Sigmoid colon (tissue), 7 donors: Measurements from ENCODE around the gene SIPA1L3. TPM values are rescaled to one million over a fixed set of nuclear protein-coding genes. Genes with fewer than 3 reads are reported as not detected.

Experiments
- DNase-seq: peaks from one replicate; pipeline ENCODE4 v3.0.0-alpha.2; 2019
- H3K27ac ChIP-seq, 4 donors: fragments of 200-600 bp; sonication (generic); one replicate each; pipeline ENCODE4 v1.5.1; 2016 to 2019; ENCODE audit warnings: mild to moderate bottlenecking in 1 of 4
- H3K27me3 ChIP-seq, 3 donors: fragments of 200-600 bp; sonication (generic); one replicate each; pipeline ENCODE4 v1.5.1; 2019; ENCODE audit warnings: mild to moderate bottlenecking in 1 of 3
- H3K36me3 ChIP-seq, 4 donors: fragments of 200-600 bp; sonication (generic); one replicate each; pipeline ENCODE4 v1.5.1; 2016 to 2019
- H3K4me1 ChIP-seq, 4 donors: fragments of 200-600 bp; sonication (generic); one replicate each; pipeline ENCODE4 v1.5.1; 2017 to 2019
- H3K4me3 ChIP-seq, 4 donors: fragments of 200-600 bp; sonication (generic); one replicate each; pipeline ENCODE4 v1.5.1; 2017 to 2019; ENCODE audit warnings: mild to moderate bottlenecking in 2 of 4, moderate library complexity in 1 of 4
- H3K9me3 ChIP-seq, 4 donors: fragments of 200-600 bp in 3 of 4; sonication (generic) in 3 of 4; one replicate each; pipeline versions ENCODE4 v1.5.1 to v1.6.1; 2013 to 2019
- EP300 ChIP-seq, 4 donors: sonication (generic); formaldehyde crosslinking; IDR thresholded peaks; one replicate each; pipeline ENCODE4 v1.6.1; 2017; ENCODE audit warnings: antibody characterized with exemption in 4 of 4
- POLR2A ChIP-seq, 2 donors: fragments of 450-650 bp; IDR thresholded peaks; one replicate each; pipeline ENCODE4 v1.6.1; 2016; ENCODE audit warnings: antibody characterized with exemption in 2 of 2, mild to moderate bottlenecking in 2 of 2, moderate library complexity in 2 of 2
- POLR2AphosphoS5 ChIP-seq, 4 donors: sonication (generic); formaldehyde crosslinking; IDR thresholded peaks; one replicate each; pipeline ENCODE4 v1.6.1; 2017; ENCODE audit warnings: antibody characterized with exemption in 4 of 4
- WGBS, 2 donors: extraction: QIAGEN DNeasy Blood & Tissue Kit; methylation state at CpG; one replicate each; pipeline ENCODE4 v1.1.7; 2013; 5-methylcytosine and 5-hydroxymethylcytosine counted together
- intact Hi-C: fragments of 100-400 bp; cut with DNase I; formaldehyde crosslinking; loops from one replicate; pipeline ENCODE4 v1.15.1; 2023
- polyA plus RNA-seq, 3 donors: library from polyadenylated mRNA; stranded (reverse); fragments of 200-250 nt; gene quantifications; one replicate each; pipeline ENCODE4 v1.2.3, GENCODE V29; 2013
- total RNA-seq, 4 donors: library from RNA; depleted of rRNA; stranded (reverse); fragments of >200 nt; gene quantifications; one replicate each; pipeline ENCODE4 v1.1.0, GENCODE V29; 2016
- TF ChIP-seq, protein P1 (sequence below), 4 experiments: fragments of 450-650 bp in 3 of 4; fragments of 200-600 bp in 1 of 4; IDR thresholded peaks; one replicate each; pipeline ENCODE4 v1.5.1; 2016 to 2019; ENCODE audit warnings: antibody characterized with exemption in 4 of 4, mild to moderate bottlenecking in 3 of 4, moderate library complexity in 2 of 4
- donor health status: healthy with polysubstance abuse.
- donor health status: Bipolar disorder and iron deficiency.
- donor health status: healthy.

SIPA1L3 gene
- total and polyA plus RNA-seq, 7 donors, result 7.7 to 47.9 (median 9.9) TPM

DNA sequence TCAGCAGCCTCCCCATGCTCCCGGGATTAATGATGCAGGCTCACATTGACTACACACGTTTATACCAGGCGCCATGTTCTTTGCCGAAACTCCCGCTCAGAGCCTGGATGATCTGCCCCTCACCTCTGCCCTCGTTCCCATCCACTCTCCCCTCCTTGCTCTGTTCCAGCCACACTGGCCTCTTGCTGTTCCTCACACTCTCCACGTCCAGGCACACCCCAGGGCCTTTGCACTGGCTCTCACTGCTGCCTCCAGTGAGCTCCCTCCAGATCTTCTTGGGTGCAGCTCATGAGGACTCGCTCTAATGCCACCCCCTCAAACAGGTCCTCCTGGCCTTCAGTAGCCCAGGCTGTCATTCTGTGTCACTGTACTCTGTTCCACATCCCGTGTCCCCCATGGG lies 277.8 kb downstream of the SIPA1L3 start:
- no peak for DNase-seq
- TF ChIP-seq POLR2A (IDR thresholded peaks at IDR 0.05) (no peak), EP300 (IDR thresholded peaks at IDR 0.05) (no peak)
- H3K9me3 ChIP-seq, result peaks cover 0 to 9% (median 3%) of the 10 kb centered on the region in 4 donors
- 95 to 96% methylated on average over 9 of the region's 9 CpGs for WGBS, 2 donors
- H3K36me3 ChIP-seq, result peaks cover 0 to 17% (median 3%) of the 10 kb centered on the region in 4 donors
- intact Hi-C loops, result no loop called here
- no peak overlapping the region for H3K4me3 ChIP-seq
- H3K27me3 ChIP-seq, result no peaks in the 10 kb centered on the region
- H3K27ac ChIP-seq, result no peak overlapping the region
- H3K4me1 ChIP-seq, result no peaks in the 10 kb centered on the region

GRCh38 chr19:38185562-38185961 lies 278.6 kb downstream of the SIPA1L3 start:
- Histone ChIP-seq H3K9me3 (peaks cover 0 to 1% (median under 1%) of the 10 kb centered on the region in 4 donors), H3K27me3 (no peaks in the 10 kb centered on the region), H3K36me3 (peaks cover 0 to 12% (median 2%) of the 10 kb centered on the region in 4 donors), H3K27ac (no peak overlapping the region), H3K4me3 (no peak overlapping the region), H3K4me1 (no peaks in the 10 kb centered on the region)
- intact Hi-C loops, result no loop called here
- TF ChIP-seq POLR2AphosphoS5 (IDR thresholded peaks at IDR 0.05) (no peak), POLR2A (IDR thresholded peaks at IDR 0.05) (no peak), EP300 (IDR thresholded peaks at IDR 0.05) (no peak)
- TF ChIP-seq, protein P1, sequence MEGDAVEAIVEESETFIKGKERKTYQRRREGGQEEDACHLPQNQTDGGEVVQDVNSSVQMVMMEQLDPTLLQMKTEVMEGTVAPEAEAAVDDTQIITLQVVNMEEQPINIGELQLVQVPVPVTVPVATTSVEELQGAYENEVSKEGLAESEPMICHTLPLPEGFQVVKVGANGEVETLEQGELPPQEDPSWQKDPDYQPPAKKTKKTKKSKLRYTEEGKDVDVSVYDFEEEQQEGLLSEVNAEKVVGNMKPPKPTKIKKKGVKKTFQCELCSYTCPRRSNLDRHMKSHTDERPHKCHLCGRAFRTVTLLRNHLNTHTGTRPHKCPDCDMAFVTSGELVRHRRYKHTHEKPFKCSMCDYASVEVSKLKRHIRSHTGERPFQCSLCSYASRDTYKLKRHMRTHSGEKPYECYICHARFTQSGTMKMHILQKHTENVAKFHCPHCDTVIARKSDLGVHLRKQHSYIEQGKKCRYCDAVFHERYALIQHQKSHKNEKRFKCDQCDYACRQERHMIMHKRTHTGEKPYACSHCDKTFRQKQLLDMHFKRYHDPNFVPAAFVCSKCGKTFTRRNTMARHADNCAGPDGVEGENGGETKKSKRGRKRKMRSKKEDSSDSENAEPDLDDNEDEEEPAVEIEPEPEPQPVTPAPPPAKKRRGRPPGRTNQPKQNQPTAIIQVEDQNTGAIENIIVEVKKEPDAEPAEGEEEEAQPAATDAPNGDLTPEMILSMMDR (IDR thresholded peaks at IDR 0.05), result no peak
- 91 to 94% methylated on average over 10 of the region's 10 CpGs for WGBS, 2 donors
- DNase-seq, result no peak

DNA sequence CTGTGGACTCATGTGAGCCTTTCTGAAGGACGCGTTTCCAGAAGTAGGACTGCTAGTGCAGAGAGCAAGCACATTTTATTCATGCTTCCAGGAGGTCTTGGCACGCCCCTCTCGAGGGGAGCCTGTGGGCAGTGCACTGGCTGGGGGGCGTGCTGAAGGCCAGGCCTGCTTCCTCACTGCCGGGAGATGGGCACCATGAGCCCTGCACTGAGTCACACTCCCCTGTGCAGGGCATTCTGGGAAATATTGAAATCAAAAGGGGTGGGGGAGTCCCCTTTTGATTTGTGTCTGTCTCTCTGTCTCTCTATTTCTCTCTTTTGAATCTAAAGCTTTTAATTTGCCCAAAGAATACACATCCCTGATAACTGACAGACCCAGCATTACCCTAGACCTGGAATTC lies 283.1 kb downstream of the SIPA1L3 start:
- intact Hi-C loops, result no loop called here
- no peak for DNase-seq
- Histone ChIP-seq H3K4me3 (no peak overlapping the region), H3K9me3 (no peaks in the 10 kb centered on the region), H3K27me3 (no peaks in the 10 kb centered on the region), H3K4me1 (no peaks in the 10 kb centered on the region), H3K36me3 (peaks cover 0 to 8% (median 2%) of the 10 kb centered on the region in 4 donors), H3K27ac (no peak overlapping the region)
- no peak for TF ChIP-seq POLR2A (IDR thresholded peaks at IDR 0.05)
- WGBS, 2 donors, result 79 to 80% methylated on average over 6 of the region's 6 CpGs

DNA sequence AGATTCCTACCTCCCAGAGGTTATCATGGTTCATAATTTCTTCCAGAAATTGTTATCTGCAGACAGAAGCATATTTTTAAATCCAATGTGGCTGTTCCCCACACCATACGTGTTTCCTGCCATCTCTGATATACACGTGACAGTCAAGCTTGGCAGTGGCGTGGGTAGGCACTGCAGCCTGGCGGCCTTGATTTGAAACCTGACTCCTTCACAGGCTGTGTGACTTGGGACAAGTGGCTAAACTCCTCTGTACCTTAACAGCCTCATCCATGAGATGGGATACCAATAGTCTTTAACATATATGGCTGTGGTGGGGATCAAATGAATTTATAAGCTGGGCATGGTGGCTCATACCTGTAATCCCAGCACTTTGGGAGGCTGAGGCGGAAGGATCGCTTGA lies 283.8 kb downstream of the SIPA1L3 start:
- Histone ChIP-seq H3K9me3 (no peaks in the 10 kb centered on the region), H3K4me3 (no peak overlapping the region), H3K27ac (no peak overlapping the region), H3K4me1 (no peaks in the 10 kb centered on the region), H3K36me3 (peaks cover 0 to 8% (median 2%) of the 10 kb centered on the region in 4 donors), H3K27me3 (no peaks in the 10 kb centered on the region)
- DNase-seq, result no peak
- WGBS, 2 donors, result 93 to 94% methylated on average over 6 of the region's 6 CpGs
- intact Hi-C loops, result no loop called here
- no peak for TF ChIP-seq POLR2AphosphoS5 (IDR thresholded peaks at IDR 0.05)
- no peak for TF ChIP-seq POLR2A (IDR thresholded peaks at IDR 0.05)
- TF ChIP-seq EP300 (IDR thresholded peaks at IDR 0.05), result no peak
- TF ChIP-seq, protein P1 (IDR thresholded peaks at IDR 0.05), result no peak

DNA sequence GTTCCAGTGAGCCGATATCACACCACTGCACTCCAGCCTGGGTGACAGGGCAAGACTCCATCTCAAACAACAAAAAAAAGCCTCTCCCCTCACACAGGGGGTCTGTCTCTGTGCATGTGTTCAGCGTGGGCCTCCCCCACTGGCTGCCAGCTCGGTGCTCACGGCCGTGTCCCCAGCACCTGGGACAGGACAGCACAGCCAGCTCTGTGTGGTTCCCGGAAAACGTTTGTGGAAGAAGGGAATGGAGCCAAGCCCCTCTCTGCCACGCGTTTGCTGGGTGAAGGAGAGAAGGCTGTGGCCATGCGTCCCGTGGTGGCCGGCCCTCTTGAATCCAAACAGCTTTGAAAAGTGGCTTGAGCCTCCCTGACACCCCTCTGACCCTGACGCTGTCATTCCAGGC lies 284.7 kb downstream of the SIPA1L3 start:
- no peaks in the 10 kb centered on the region for H3K4me1 ChIP-seq
- H3K27me3 ChIP-seq, result no peaks in the 10 kb centered on the region
- TF ChIP-seq POLR2AphosphoS5 (IDR thresholded peaks at IDR 0.05), result no peak
- TF ChIP-seq, protein P1 (IDR thresholded peaks at IDR 0.05), result no peak
- no peak for TF ChIP-seq POLR2A (IDR thresholded peaks at IDR 0.05)
- TF ChIP-seq EP300 (IDR thresholded peaks at IDR 0.05), result no peak
- 94 to 95% methylated on average over 13 of the region's 13 CpGs for WGBS, 2 donors
- no peak for DNase-seq
- H3K9me3 ChIP-seq, result no peaks in the 10 kb centered on the region
- peaks cover 0 to 8% (median 2%) of the 10 kb centered on the region in 4 donors for H3K36me3 ChIP-seq
- intact Hi-C loops, result no loop called here
- no peak overlapping the region for H3K27ac ChIP-seq
- H3K4me3 ChIP-seq, result no peak overlapping the region

DNA sequence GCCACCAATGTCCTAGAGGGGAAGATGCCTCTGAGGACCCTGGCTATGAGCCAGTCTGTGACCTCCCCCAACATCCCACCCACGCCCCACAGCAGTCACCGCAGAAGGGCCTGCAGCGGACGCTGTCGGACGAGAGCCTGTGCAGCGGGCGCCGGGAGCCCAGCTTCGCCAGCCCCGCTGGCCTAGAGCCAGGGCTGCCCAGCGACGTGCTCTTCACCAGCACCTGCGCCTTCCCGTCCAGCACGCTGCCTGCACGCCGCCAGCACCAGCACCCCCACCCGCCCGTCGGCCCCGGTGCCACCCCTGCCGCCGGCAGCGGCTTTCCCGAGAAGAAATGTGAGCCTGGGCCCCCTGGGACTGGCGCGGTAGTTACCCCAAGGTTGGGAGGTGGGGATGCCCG lies 286.4 kb downstream of the SIPA1L3 start:
- Histone ChIP-seq H3K4me3 (no peak overlapping the region), H3K4me1 (no peaks in the 10 kb centered on the region), H3K27me3 (no peaks in the 10 kb centered on the region), H3K9me3 (no peaks in the 10 kb centered on the region), H3K27ac (no peak overlapping the region), H3K36me3 (peaks cover 0 to 9% (median 2%) of the 10 kb centered on the region in 4 donors)
- no peak for TF ChIP-seq POLR2AphosphoS5 (IDR thresholded peaks at IDR 0.05)
- TF ChIP-seq, protein P1 (IDR thresholded peaks at IDR 0.05), result no peak
- TF ChIP-seq EP300 (IDR thresholded peaks at IDR 0.05), result no peak
- no peak for TF ChIP-seq POLR2A (IDR thresholded peaks at IDR 0.05)
- intact Hi-C loops, result no loop called here
- no peak for DNase-seq
- WGBS, 2 donors, result 96 to 97% methylated on average over 29 of the region's 29 CpGs
